Fibroblast of lung (primary cell): ENCODE data around the gene DPP7.

Source experiments
- EZH2 ChIP-seq: IDR thresholded peaks from 2 replicates; pipeline ENCODE4 v1.5.1; 2012; ENCODE audit warnings: low read length, control low read depth, mild to moderate bottlenecking; ENCODE audit errors: missing control alignments
- TF ChIP-seq, protein P1 (sequence below), 2 donors: IDR thresholded peaks in 1 of 2; conservative IDR thresholded peaks in 1 of 2; 1 replicate in 1 of 2; 2 replicates in 1 of 2; pipeline ENCODE4 v1.5.1; 2011 to 2012; ENCODE audit warnings: low read length in 2 of 2, control low read depth in 1 of 2, inconsistent platforms in 1 of 2, low read depth in 1 of 2, mild to moderate bottlenecking in 1 of 2

DNA sequence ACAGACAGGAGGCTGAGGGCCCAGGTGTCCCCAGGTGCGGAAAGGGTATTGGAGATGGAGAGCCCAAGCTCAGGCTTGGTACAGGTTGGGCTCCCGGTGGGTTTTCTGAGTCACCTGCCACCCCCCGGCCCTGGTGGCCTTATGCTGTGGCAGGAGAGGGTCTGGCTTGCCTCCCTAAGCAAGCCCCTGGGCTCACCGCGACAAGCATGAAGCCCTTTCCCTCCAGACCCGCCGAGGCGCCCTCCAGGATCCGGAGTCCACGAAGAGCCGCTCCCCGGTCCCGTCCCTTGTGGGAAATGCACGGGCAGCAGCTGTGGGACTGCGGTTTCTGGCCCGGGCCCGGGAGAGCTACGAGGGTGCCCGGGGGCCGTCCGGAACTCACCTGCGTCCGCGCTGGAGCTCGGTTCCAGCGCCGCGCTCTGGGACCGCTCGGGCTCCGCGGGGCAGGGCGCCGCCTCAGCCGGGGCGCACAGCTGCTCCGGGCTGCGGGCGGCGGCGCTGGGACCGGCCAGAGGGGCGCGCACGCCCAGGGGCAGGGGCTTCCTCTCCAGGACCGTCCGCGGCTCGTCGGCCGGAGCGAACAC is 44.9 kb downstream of the DPP7 start:
- TF ChIP-seq, protein P1, sequence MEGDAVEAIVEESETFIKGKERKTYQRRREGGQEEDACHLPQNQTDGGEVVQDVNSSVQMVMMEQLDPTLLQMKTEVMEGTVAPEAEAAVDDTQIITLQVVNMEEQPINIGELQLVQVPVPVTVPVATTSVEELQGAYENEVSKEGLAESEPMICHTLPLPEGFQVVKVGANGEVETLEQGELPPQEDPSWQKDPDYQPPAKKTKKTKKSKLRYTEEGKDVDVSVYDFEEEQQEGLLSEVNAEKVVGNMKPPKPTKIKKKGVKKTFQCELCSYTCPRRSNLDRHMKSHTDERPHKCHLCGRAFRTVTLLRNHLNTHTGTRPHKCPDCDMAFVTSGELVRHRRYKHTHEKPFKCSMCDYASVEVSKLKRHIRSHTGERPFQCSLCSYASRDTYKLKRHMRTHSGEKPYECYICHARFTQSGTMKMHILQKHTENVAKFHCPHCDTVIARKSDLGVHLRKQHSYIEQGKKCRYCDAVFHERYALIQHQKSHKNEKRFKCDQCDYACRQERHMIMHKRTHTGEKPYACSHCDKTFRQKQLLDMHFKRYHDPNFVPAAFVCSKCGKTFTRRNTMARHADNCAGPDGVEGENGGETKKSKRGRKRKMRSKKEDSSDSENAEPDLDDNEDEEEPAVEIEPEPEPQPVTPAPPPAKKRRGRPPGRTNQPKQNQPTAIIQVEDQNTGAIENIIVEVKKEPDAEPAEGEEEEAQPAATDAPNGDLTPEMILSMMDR (conservative IDR thresholded peaks at IDR 0.05 in 1 of 2, IDR thresholded peaks at IDR 0.05 in 1 of 2; ENCODE audit: low read depth in 1 of 2, low read length in 2 of 2), result no peak
- no peak for TF ChIP-seq EZH2
